ENCODE measurements around the gene TRIM27.

- no peak for TF ChIP-seq REST (IDR thresholded peaks at IDR 0.05)
- no peak for TF ChIP-seq CTCF (IDR thresholded peaks at IDR 0.05; ENCODE audit: low read depth, low read length, missing input control)
- TF ChIP-seq TAF1 (conservative IDR thresholded peaks at IDR 0.05), result no peak
- no peak for TF ChIP-seq ZBTB33 (IDR thresholded peaks at IDR 0.05)
Observed at GRCh38 chr6:28865401-28866204, 58.2 kb downstream of the TRIM27 start.
